ENCODE results near the gene DPH2. TPM values are rescaled to one million over a fixed set of nuclear protein-coding genes. Genes with fewer than 3 reads are reported as not detected.

Gene DPH2
- total and polyA plus RNA-seq, 10 of the 15 experiments (the other 5 are each of a cell fraction or from before 2014, with no cell fraction given) = 13.1 to 82.9 (median 52.0) TPM

DNA sequence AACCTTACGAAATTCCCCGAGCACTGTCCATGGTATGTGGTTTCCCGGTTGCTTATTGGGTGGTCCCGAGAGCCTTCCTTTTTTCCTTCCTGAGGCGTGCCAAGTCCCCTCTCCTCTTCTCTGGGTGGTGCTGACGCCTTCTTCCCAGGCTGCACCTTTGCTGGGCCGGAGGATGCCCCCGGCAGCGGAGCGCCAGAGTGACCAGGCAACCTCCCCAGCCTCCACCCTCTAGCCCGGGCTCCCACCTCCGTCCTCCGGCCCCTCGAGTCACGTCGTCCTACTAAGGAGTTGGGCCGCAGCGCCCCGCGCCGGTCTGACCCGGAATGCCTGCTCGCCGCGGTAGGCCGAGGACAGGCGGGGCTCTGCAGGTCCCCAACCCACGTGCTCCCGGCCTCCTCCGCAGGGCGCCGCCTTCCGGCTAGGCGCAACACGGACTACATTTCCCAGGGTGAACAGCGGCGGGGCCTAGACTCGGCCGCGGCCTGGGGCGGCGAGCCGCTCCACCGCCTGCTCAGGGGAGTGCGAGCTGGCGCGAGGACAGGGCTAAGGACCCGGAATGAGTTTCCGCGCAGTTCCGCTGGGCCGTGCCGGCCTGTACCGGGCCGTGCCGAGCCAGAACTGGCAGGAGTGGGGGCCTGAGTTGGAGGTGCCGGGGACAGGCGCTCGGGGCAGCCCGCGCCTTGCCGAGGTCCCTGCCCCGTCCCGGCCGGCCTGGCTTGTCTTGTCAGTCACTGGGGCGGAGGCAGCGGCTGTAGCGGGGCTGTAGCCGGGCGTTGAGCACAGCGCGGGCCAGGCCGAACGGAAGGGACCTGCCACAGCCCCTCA lies 23.4 kb upstream of the DPH2 start, which contains the start of gene IPO13 (continued):
- TF ChIP-seq KDM1A (IDR thresholded peaks at IDR 0.05; ENCODE audit: borderline replicate concordance) = no peak
- TF ChIP-seq SREBF1 (IDR thresholded peaks at IDR 0.05; ENCODE audit: low read length) = no peak
- TF ChIP-seq POLR2AphosphoS5 (IDR thresholded peaks at IDR 0.05; ENCODE audit: low read length) = peak; percentile 89
- TF ChIP-seq ASH2L (IDR thresholded peaks at IDR 0.05; ENCODE audit: borderline replicate concordance, low read depth) = no peak
- TF ChIP-seq ZBED1 (IDR thresholded peaks at IDR 0.05; ENCODE audit: borderline replicate concordance) = no peak
- TF ChIP-seq STAT3 (IDR thresholded peaks at IDR 0.05; ENCODE audit: low read depth, low read length) = no peak
- no peak; the same call in 1 of the 2 replicates for TF ChIP-seq BRCA1 (IDR thresholded peaks at IDR 0.05; ENCODE audit: low read depth, low read length)
- TF ChIP-seq SRF (IDR thresholded peaks at IDR 0.05; ENCODE audit: low read depth in 2 of 2, low read length in 2 of 2) = 0 out of 4 replicates have a peak, but pooled peaks have one; percentile 4 to 45
- TF ChIP-seq MTA2 (IDR thresholded peaks at IDR 0.05; ENCODE audit: low read depth) = no peak
- peak; percentile 54 to 78; a peak in 3 of 4 replicates for TF ChIP-seq BHLHE40 (IDR thresholded peaks at IDR 0.05; ENCODE audit: borderline replicate concordance in 1 of 2, low read depth in 2 of 2, low read length in 1 of 2)
- no peak for TF ChIP-seq SREBF2 (IDR thresholded peaks at IDR 0.05; ENCODE audit: low read length)
- TF ChIP-seq YY1 (IDR thresholded peaks at IDR 0.05; ENCODE audit: low read depth, low read length) = peak; percentile 40
- TF ChIP-seq, protein P1, sequence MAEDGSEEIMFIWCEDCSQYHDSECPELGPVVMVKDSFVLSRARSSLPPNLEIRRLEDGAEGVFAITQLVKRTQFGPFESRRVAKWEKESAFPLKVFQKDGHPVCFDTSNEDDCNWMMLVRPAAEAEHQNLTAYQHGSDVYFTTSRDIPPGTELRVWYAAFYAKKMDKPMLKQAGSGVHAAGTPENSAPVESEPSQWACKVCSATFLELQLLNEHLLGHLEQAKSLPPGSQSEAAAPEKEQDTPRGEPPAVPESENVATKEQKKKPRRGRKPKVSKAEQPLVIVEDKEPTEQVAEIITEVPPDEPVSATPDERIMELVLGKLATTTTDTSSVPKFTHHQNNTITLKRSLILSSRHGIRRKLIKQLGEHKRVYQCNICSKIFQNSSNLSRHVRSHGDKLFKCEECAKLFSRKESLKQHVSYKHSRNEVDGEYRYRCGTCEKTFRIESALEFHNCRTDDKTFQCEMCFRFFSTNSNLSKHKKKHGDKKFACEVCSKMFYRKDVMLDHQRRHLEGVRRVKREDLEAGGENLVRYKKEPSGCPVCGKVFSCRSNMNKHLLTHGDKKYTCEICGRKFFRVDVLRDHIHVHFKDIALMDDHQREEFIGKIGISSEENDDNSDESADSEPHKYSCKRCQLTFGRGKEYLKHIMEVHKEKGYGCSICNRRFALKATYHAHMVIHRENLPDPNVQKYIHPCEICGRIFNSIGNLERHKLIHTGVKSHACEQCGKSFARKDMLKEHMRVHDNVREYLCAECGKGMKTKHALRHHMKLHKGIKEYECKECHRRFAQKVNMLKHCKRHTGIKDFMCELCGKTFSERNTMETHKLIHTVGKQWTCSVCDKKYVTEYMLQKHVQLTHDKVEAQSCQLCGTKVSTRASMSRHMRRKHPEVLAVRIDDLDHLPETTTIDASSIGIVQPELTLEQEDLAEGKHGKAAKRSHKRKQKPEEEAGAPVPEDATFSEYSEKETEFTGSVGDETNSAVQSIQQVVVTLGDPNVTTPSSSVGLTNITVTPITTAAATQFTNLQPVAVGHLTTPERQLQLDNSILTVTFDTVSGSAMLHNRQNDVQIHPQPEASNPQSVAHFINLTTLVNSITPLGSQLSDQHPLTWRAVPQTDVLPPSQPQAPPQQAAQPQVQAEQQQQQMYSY (CRISPR knock-in tag; IDR thresholded peaks at IDR 0.05) = no peak
- TF ChIP-seq JUNB (IDR thresholded peaks at IDR 0.05) = no peak
- TF ChIP-seq, protein P2, sequence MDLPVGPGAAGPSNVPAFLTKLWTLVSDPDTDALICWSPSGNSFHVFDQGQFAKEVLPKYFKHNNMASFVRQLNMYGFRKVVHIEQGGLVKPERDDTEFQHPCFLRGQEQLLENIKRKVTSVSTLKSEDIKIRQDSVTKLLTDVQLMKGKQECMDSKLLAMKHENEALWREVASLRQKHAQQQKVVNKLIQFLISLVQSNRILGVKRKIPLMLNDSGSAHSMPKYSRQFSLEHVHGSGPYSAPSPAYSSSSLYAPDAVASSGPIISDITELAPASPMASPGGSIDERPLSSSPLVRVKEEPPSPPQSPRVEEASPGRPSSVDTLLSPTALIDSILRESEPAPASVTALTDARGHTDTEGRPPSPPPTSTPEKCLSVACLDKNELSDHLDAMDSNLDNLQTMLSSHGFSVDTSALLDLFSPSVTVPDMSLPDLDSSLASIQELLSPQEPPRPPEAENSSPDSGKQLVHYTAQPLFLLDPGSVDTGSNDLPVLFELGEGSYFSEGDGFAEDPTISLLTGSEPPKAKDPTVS (IDR thresholded peaks at IDR 0.05; ENCODE audit: low read depth, low read length) = peak; percentile 65; the same call in 1 of the 2 replicates
- TF ChIP-seq, protein P3, sequence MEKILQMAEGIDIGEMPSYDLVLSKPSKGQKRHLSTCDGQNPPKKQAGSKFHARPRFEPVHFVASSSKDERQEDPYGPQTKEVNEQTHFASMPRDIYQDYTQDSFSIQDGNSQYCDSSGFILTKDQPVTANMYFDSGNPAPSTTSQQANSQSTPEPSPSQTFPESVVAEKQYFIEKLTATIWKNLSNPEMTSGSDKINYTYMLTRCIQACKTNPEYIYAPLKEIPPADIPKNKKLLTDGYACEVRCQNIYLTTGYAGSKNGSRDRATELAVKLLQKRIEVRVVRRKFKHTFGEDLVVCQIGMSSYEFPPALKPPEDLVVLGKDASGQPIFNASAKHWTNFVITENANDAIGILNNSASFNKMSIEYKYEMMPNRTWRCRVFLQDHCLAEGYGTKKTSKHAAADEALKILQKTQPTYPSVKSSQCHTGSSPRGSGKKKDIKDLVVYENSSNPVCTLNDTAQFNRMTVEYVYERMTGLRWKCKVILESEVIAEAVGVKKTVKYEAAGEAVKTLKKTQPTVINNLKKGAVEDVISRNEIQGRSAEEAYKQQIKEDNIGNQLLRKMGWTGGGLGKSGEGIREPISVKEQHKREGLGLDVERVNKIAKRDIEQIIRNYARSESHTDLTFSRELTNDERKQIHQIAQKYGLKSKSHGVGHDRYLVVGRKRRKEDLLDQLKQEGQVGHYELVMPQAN (conservative IDR thresholded peaks at IDR 0.05) = peak; percentile 65
- TF ChIP-seq EP300 (IDR thresholded peaks at IDR 0.05; ENCODE audit: borderline replicate concordance in 1 of 2, control insufficient read depth in 1 of 2, low read depth in 2 of 2, low read length in 2 of 2) = no peak
- TF ChIP-seq, protein P4, sequence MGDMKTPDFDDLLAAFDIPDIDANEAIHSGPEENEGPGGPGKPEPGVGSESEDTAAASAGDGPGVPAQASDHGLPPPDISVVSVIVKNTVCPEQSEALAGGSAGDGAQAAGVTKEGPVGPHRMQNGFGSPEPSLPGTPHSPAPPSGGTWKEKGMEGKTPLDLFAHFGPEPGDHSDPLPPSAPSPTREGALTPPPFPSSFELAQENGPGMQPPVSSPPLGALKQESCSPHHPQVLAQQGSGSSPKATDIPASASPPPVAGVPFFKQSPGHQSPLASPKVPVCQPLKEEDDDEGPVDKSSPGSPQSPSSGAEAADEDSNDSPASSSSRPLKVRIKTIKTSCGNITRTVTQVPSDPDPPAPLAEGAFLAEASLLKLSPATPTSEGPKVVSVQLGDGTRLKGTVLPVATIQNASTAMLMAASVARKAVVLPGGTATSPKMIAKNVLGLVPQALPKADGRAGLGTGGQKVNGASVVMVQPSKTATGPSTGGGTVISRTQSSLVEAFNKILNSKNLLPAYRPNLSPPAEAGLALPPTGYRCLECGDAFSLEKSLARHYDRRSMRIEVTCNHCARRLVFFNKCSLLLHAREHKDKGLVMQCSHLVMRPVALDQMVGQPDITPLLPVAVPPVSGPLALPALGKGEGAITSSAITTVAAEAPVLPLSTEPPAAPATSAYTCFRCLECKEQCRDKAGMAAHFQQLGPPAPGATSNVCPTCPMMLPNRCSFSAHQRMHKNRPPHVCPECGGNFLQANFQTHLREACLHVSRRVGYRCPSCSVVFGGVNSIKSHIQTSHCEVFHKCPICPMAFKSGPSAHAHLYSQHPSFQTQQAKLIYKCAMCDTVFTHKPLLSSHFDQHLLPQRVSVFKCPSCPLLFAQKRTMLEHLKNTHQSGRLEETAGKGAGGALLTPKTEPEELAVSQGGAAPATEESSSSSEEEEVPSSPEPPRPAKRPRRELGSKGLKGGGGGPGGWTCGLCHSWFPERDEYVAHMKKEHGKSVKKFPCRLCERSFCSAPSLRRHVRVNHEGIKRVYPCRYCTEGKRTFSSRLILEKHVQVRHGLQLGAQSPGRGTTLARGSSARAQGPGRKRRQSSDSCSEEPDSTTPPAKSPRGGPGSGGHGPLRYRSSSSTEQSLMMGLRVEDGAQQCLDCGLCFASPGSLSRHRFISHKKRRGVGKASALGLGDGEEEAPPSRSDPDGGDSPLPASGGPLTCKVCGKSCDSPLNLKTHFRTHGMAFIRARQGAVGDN (IDR thresholded peaks at IDR 0.05) = peak; percentile 55

All from GM12878 (cell line).